H9 (cell line): Measurements from ENCODE around the gene RAB40C. TPM values are rescaled to one million over a fixed set of nuclear protein-coding genes. Genes with fewer than 3 reads are reported as not detected.
A peak's percentile ranks its signal among the peaks of the same experiment; 100 is the strongest.

Source experiments
- DNase-seq: peaks from one replicate; pipeline ENCODE4 v3.0.0-alpha.2; 2017
- H2AFZ ChIP-seq: one replicate; pipeline ENCODE4 v1.6.1; 2013; ENCODE audit warnings: mild to moderate bottlenecking, low read length, control low read depth, moderate library complexity
- H2AK5ac ChIP-seq: 2 replicates; pipeline ENCODE4 v1.6.1; 2013; ENCODE audit warnings: low read length, control low read depth, mixed read lengths; ENCODE audit not compliant: insufficient read length
- H2BK120ac ChIP-seq: one replicate; pipeline ENCODE4 v1.6.1; 2013; ENCODE audit warnings: low read depth, mild to moderate bottlenecking, low read length, control low read depth, inconsistent platforms; ENCODE audit not compliant: poor library complexity, severe bottlenecking
- H2BK12ac ChIP-seq: 2 replicates; pipeline ENCODE4 v1.6.1; 2013; ENCODE audit warnings: low read length, control low read depth, mixed read lengths, low read depth; ENCODE audit not compliant: insufficient read length
- H2BK15ac ChIP-seq: 2 replicates; pipeline ENCODE4 v1.6.1; 2013; ENCODE audit warnings: low read depth, low read length, control low read depth
- H2BK20ac ChIP-seq: one replicate; pipeline ENCODE4 v1.6.1; 2013; ENCODE audit warnings: low read depth, mild to moderate bottlenecking, low read length, control low read depth, inconsistent platforms; ENCODE audit not compliant: poor library complexity, severe bottlenecking
- H2BK5ac ChIP-seq: 2 replicates; pipeline ENCODE4 v1.6.1; 2013; ENCODE audit warnings: low read length, control low read depth, mixed read lengths; ENCODE audit not compliant: insufficient read length
- H3K14ac ChIP-seq: 2 replicates; pipeline ENCODE4 v1.6.1; 2013; ENCODE audit warnings: low read length, control low read depth; ENCODE audit not compliant: insufficient read depth
- H3K18ac ChIP-seq: 2 replicates; pipeline ENCODE4 v1.6.1; 2013; ENCODE audit warnings: low read depth, mild to moderate bottlenecking, mixed read lengths, low read length, control low read depth; ENCODE audit not compliant: insufficient read length
- H3K23ac ChIP-seq: 2 replicates; pipeline ENCODE4 v1.6.1; 2013; ENCODE audit warnings: low read length, control low read depth, mixed read lengths, low read depth; ENCODE audit not compliant: insufficient read length
- H3K23me2 ChIP-seq: 2 replicates; pipeline ENCODE4 v1.6.1; 2013; ENCODE audit warnings: low read depth, mild to moderate bottlenecking, mixed read lengths, low read length, control low read depth; ENCODE audit not compliant: insufficient read length, poor library complexity, severe bottlenecking
- H3K27ac ChIP-seq: 2 replicates; pipeline ENCODE4 v1.5.1; 2013; ENCODE audit warnings: low read length, control low read depth, mixed read lengths, low read depth; ENCODE audit not compliant: insufficient read length
- H3K27me3 ChIP-seq: 2 replicates; pipeline ENCODE4 v1.6.1; 2013; ENCODE audit warnings: low read length, control low read depth, inconsistent platforms; ENCODE audit not compliant: insufficient read depth
- H3K4ac ChIP-seq: 2 replicates; pipeline ENCODE4 v1.6.1; 2013; ENCODE audit warnings: low read depth, mild to moderate bottlenecking, control low read depth, inconsistent platforms, low read length, moderate library complexity
- H3K4me1 ChIP-seq: 2 replicates; pipeline ENCODE4 v1.6.1; 2013; ENCODE audit warnings: low read length, control low read depth, inconsistent platforms; ENCODE audit not compliant: insufficient read depth
- H3K4me2 ChIP-seq: 2 replicates; pipeline ENCODE4 v1.6.1; 2013; ENCODE audit warnings: low read length, control low read depth, mixed read lengths; ENCODE audit not compliant: insufficient read length, insufficient read depth
- H3K56ac ChIP-seq: 2 replicates; pipeline ENCODE4 v1.6.1; 2013; ENCODE audit warnings: low read depth, mild to moderate bottlenecking, mixed read lengths, low read length, control low read depth; ENCODE audit not compliant: insufficient read length
- H3K79me1 ChIP-seq: 2 replicates; pipeline ENCODE4 v1.6.1; 2013; ENCODE audit warnings: low read depth, mild to moderate bottlenecking, moderate library complexity, low read length, control low read depth, inconsistent platforms; ENCODE audit not compliant: insufficient read depth, poor library complexity, severe bottlenecking
- H3K79me2 ChIP-seq: 2 replicates; pipeline ENCODE4 v1.6.1; 2013; ENCODE audit warnings: low read length, control low read depth, inconsistent platforms; ENCODE audit not compliant: insufficient read depth
- H3K9ac ChIP-seq: 2 replicates; pipeline ENCODE4 v1.6.1; 2013; ENCODE audit warnings: low read length, control low read depth, mixed read lengths; ENCODE audit not compliant: insufficient read length; ENCODE audit errors: extremely low read depth
- H3K9me3 ChIP-seq: one replicate; pipeline ENCODE4 v1.6.1; 2013; ENCODE audit warnings: low read depth, low read length, inconsistent platforms; ENCODE audit not compliant: control insufficient read depth
- H3T11ph ChIP-seq: one replicate; pipeline ENCODE4 v1.6.1; 2013; ENCODE audit warnings: mild to moderate bottlenecking, low read length, control low read depth, inconsistent platforms
- H4K20me1 ChIP-seq: one replicate; pipeline ENCODE4 v1.6.1; 2013; ENCODE audit not compliant: control insufficient read depth, insufficient read length, insufficient read depth
- H4K5ac ChIP-seq: 2 replicates; pipeline ENCODE4 v1.6.1; 2013; ENCODE audit warnings: low read depth, mild to moderate bottlenecking, mixed read lengths, low read length, control low read depth; ENCODE audit not compliant: insufficient read length
- H4K8ac ChIP-seq: replicated peaks from 2 replicates; pipeline ENCODE4 v1.6.1; 2013; ENCODE audit warnings: low read length, control low read depth, mixed read lengths, low read depth; ENCODE audit not compliant: insufficient read length
- H4K91ac ChIP-seq: 2 replicates; pipeline ENCODE4 v1.6.1; 2013; ENCODE audit warnings: low read depth, mild to moderate bottlenecking, moderate library complexity, mixed read lengths, low read length, control low read depth; ENCODE audit not compliant: insufficient read length
- H3K27ac Mint-ChIP-seq, 3 experiments: 2 replicates in 2 of 3; 3 replicates in 1 of 3; pipeline ENCODE4 v1.8.0; 2020 to 2021; ENCODE audit warnings: mixed read lengths in 3 of 3, mild to moderate bottlenecking in 1 of 3, moderate library complexity in 1 of 3
- H3K27me3 Mint-ChIP-seq: 2 replicates; pipeline ENCODE4 v1.8.0; 2021; ENCODE audit warnings: low read depth, mild to moderate bottlenecking, moderate library complexity, mixed read lengths
- H3K36me3 Mint-ChIP-seq, 3 experiments: 2 replicates in 2 of 3; 3 replicates in 1 of 3; pipeline ENCODE4 v1.8.0; 2020 to 2021; ENCODE audit warnings: low read depth in 3 of 3, mixed read lengths in 3 of 3; ENCODE audit not compliant: insufficient read depth in 1 of 3
- H3K4me1 Mint-ChIP-seq, 2 experiments: 2 replicates each; pipeline ENCODE4 v1.8.0; 2020; ENCODE audit warnings: mixed read lengths in 2 of 2
- H3K4me3 Mint-ChIP-seq, 2 experiments: 2 replicates in 1 of 2; 3 replicates in 1 of 2; pipeline ENCODE4 v1.8.0; 2020 to 2021; ENCODE audit warnings: mild to moderate bottlenecking in 2 of 2, mixed read lengths in 2 of 2, moderate library complexity in 1 of 2
- H3K9me3 Mint-ChIP-seq, 2 experiments: 2 replicates in 1 of 2; 3 replicates in 1 of 2; pipeline ENCODE4 v1.8.0; 2020; ENCODE audit warnings: mild to moderate bottlenecking in 2 of 2, mixed read lengths in 2 of 2, moderate library complexity in 1 of 2
- CTCF ChIP-seq: fragments of 200-600 bp; sonication (generic); conservative IDR thresholded peaks from 3 replicates; pipeline ENCODE4 v1.8.0; 2021; ENCODE audit warnings: antibody characterized with exemption, mild to moderate bottlenecking
- WGBS: extraction: QIAGEN DNeasy Blood & Tissue Kit; methylation state at CpG from one replicate; pipeline ENCODE4 v1.1.7; 2013; ENCODE audit warnings: missing lambda C conversion rate, low lambda C conversion rate, mixed read lengths; ENCODE audit not compliant: insufficient read length; ENCODE audit errors: extremely low coverage; 5-methylcytosine and 5-hydroxymethylcytosine counted together
- total RNA-seq: library from RNA; stranded (reverse); gene quantifications from 2 replicates; pipeline ENCODE4 v1.2.1, GENCODE V29; 2021

Gene RAB40C
- total RNA-seq, 1 experiment from 2014 or later: 19.1 TPM

- no CpG with 5 or more reads among the region's 9 CpGs for WGBS
- H2BK15ac ChIP-seq: no peak overlapping the region
- H3K4me3 Mint-ChIP-seq: peak overlapping the region in 1 of 2 experiments; percentile 65; a peak in 2 of 5 replicates
- H4K20me1 ChIP-seq: no peaks in the 10 kb centered on the region
- no peak overlapping the region for H2AK5ac ChIP-seq
- no peaks in the 10 kb centered on the region for H3K79me1 ChIP-seq
- no peak overlapping the region for H3K27ac ChIP-seq
- no peak overlapping the region for H4K91ac ChIP-seq
- H3K9me3 ChIP-seq: no peaks in the 10 kb centered on the region
- H3K27ac Mint-ChIP-seq: no peak overlapping the region
- H3K9me3 Mint-ChIP-seq: peaks cover 3% of the 10 kb centered on the region in 2 experiments; a peak in 2 of 5 replicates
- no peak overlapping the region for H3K56ac ChIP-seq
- no peak overlapping the region for H2AFZ ChIP-seq
- H3K9ac ChIP-seq: no peak overlapping the region
- no peak overlapping the region; the same call in 1 of the 2 replicates for H3K14ac ChIP-seq
- H3K4me1 ChIP-seq: no peaks in the 10 kb centered on the region; the same call in 1 of the 2 replicates
- no peak overlapping the region for H3K4me2 ChIP-seq
- peaks cover 6 to 30% of the 10 kb centered on the region in 2 experiments; a peak in 3 of 4 replicates for H3K4me1 Mint-ChIP-seq
- H3K23me2 ChIP-seq: peaks cover 15% of the 10 kb centered on the region
- no peak overlapping the region for H3T11ph ChIP-seq
- no peak overlapping the region for H3K4ac ChIP-seq
- H4K8ac ChIP-seq: no peak overlapping the region
- no peak overlapping the region for H2BK120ac ChIP-seq
- peaks cover 2% of the 10 kb centered on the region; the same call in 1 of the 2 replicates for H3K27me3 Mint-ChIP-seq
- no peak for DNase-seq
- no peak for TF ChIP-seq CTCF
- H2BK12ac ChIP-seq: no peak overlapping the region
- no peak overlapping the region for H3K23ac ChIP-seq
- H2BK5ac ChIP-seq: no peak overlapping the region
- no peak overlapping the region for H2BK20ac ChIP-seq
- H4K5ac ChIP-seq: no peak overlapping the region
- H3K27me3 ChIP-seq: no peaks in the 10 kb centered on the region
- no peak overlapping the region for H3K18ac ChIP-seq
- peaks cover 2% of the 10 kb centered on the region; the same call in 1 of the 2 replicates for H3K79me2 ChIP-seq
- H3K36me3 Mint-ChIP-seq: peaks cover 0 to 6% (median 1%) of the 10 kb centered on the region in 3 experiments; a peak in 5 of 7 replicates
These were observed 42.0 kb downstream of the RAB40C start for GRCh38 chr16:631808-632358.
